ENCODE results near the gene RAPGEF2. TPM values are rescaled to one million over a fixed set of nuclear protein-coding genes. Genes with fewer than 3 reads are reported as not detected.
"Not testable (repeated sequence)": the region's sequence is repeated elsewhere in the genome, so short reads cannot be mapped to it uniquely, and the experiment has no call there.

The RAPGEF2 gene
- total RNA-seq, 1 experiment from 2014 or later = 23.8 TPM

- Mint-ChIP-seq H3K9me3 (ENCODE audit: low read depth, unreplicated experiment) (no peaks in the 10 kb centered on the region), H3K4me3 (ENCODE audit: low read depth, unreplicated experiment) (no peak overlapping the region), H3K36me3 (ENCODE audit: insufficient read depth, unreplicated experiment) (no peaks in the 10 kb centered on the region), H3K4me1 (ENCODE audit: low read depth, unreplicated experiment) (no peaks in the 10 kb centered on the region), H3K27me3 (ENCODE audit: unreplicated experiment) (no peaks in the 10 kb centered on the region), H3K27ac (ENCODE audit: unreplicated experiment) (no peak overlapping the region)
- intact Hi-C loops (cut with micrococcal nuclease; ENCODE audit: unreplicated experiment) = no loop called here
- TF ChIP-seq CTCF (IDR thresholded peaks at IDR 0.05; ENCODE audit: unreplicated experiment) = no peak
- DNase-seq = no peak
- CTCF ChIA-PET = no interaction called here
- BruUV-seq (replicated peaks) = no TSS peak
Observed at GRCh38 chr4:159160242-159160641, 57.4 kb downstream of the RAPGEF2 start.

GRCh38 chr4:159161436-159161835 is 58.6 kb downstream of the RAPGEF2 start:
- CTCF ChIA-PET = interaction anchor here (0.7 kb wide), 1 partner anchor 54 kb away, joined by 3 read pairs; no protein-coding TSS in a partner anchor

GRCh38 chr4:159162576-159162975 is 59.7 kb downstream of the RAPGEF2 start:
- Mint-ChIP-seq H3K4me1 (ENCODE audit: low read depth, unreplicated experiment) (peaks cover 19% of the 10 kb centered on the region), H3K27me3 (ENCODE audit: unreplicated experiment) (no peaks in the 10 kb centered on the region), H3K27ac (ENCODE audit: unreplicated experiment) (no peak overlapping the region), H3K36me3 (ENCODE audit: insufficient read depth, unreplicated experiment) (peaks cover 8% of the 10 kb centered on the region), H3K4me3 (ENCODE audit: low read depth, unreplicated experiment) (no peak overlapping the region), H3K9me3 (ENCODE audit: low read depth, unreplicated experiment) (no peaks in the 10 kb centered on the region)
- intact Hi-C loops (cut with micrococcal nuclease; ENCODE audit: unreplicated experiment) = no loop called here
- BruUV-seq (replicated peaks) = no TSS peak
- CTCF ChIA-PET = no interaction called here
- DNase-seq = no peak
- TF ChIP-seq CTCF (IDR thresholded peaks at IDR 0.05; ENCODE audit: unreplicated experiment) = no peak

More at GRCh38 chr4:159161436-159161835, 58.6 kb downstream of the RAPGEF2 start:
- intact Hi-C loops (cut with micrococcal nuclease; ENCODE audit: unreplicated experiment); H3K4me1 Mint-ChIP-seq (ENCODE audit: low read depth, unreplicated experiment); H3K36me3 Mint-ChIP-seq (ENCODE audit: insufficient read depth, unreplicated experiment); H3K4me3 Mint-ChIP-seq (ENCODE audit: low read depth, unreplicated experiment); H3K27ac Mint-ChIP-seq (ENCODE audit: unreplicated experiment); H3K27me3 Mint-ChIP-seq (ENCODE audit: unreplicated experiment); BruUV-seq (replicated peaks); H3K9me3 Mint-ChIP-seq (ENCODE audit: low read depth, unreplicated experiment); DNase-seq: not testable (repeated sequence)

- CTCF ChIA-PET = interaction anchor here (1.0 kb wide), 1 partner anchor 298 kb away, joined by 5 read pairs; no protein-coding TSS in a partner anchor
- intact Hi-C loops (cut with micrococcal nuclease; ENCODE audit: unreplicated experiment) = no loop called here
- BruUV-seq (replicated peaks) = no TSS peak
- H3K4me1 Mint-ChIP-seq (ENCODE audit: low read depth, unreplicated experiment) = peaks cover 21% of the 10 kb centered on the region
- H3K36me3 Mint-ChIP-seq (ENCODE audit: insufficient read depth, unreplicated experiment) = peaks cover 8% of the 10 kb centered on the region
- no peaks in the 10 kb centered on the region for H3K9me3 Mint-ChIP-seq (ENCODE audit: low read depth, unreplicated experiment)
- no peak overlapping the region for H3K27ac Mint-ChIP-seq (ENCODE audit: unreplicated experiment)
- no peak for TF ChIP-seq CTCF (IDR thresholded peaks at IDR 0.05; ENCODE audit: unreplicated experiment)
- DNase-seq = no peak
- H3K27me3 Mint-ChIP-seq (ENCODE audit: unreplicated experiment) = no peaks in the 10 kb centered on the region
- H3K4me3 Mint-ChIP-seq (ENCODE audit: low read depth, unreplicated experiment) = no peak overlapping the region
Observed at GRCh38 chr4:159163521-159163920, 60.6 kb downstream of the RAPGEF2 start.

- Mint-ChIP-seq H3K27me3 (ENCODE audit: unreplicated experiment) (no peaks in the 10 kb centered on the region), H3K4me3 (ENCODE audit: low read depth, unreplicated experiment) (no peak overlapping the region), H3K27ac (ENCODE audit: unreplicated experiment) (no peak overlapping the region), H3K36me3 (ENCODE audit: insufficient read depth, unreplicated experiment) (peaks cover 8% of the 10 kb centered on the region), H3K9me3 (ENCODE audit: low read depth, unreplicated experiment) (no peaks in the 10 kb centered on the region), H3K4me1 (ENCODE audit: low read depth, unreplicated experiment) (peaks cover 35% of the 10 kb centered on the region)
- DNase-seq = no peak
- BruUV-seq (replicated peaks) = no TSS peak
- intact Hi-C loops (cut with micrococcal nuclease; ENCODE audit: unreplicated experiment) = loop anchor here (10.0 kb wide), 1 partner anchor 435 kb away; no protein-coding TSS in a partner anchor
- CTCF ChIA-PET = interaction anchor here (0.7 kb wide), 1 partner anchor 308 kb away, joined by 3 read pairs; no protein-coding TSS in a partner anchor
- TF ChIP-seq CTCF (IDR thresholded peaks at IDR 0.05; ENCODE audit: unreplicated experiment) = no peak
Observed at GRCh38 chr4:159169404-159170302, 66.8 kb downstream of the RAPGEF2 start.
